ENCODE measurements around the gene ADISSP. TPM values are rescaled to one million over a fixed set of nuclear protein-coding genes. Genes with fewer than 3 reads are reported as not detected.

ADISSP gene
- total and polyA plus RNA-seq, 2 of the 13 experiments (the other 11 are each of a cell fraction or from before 2014, with no cell fraction given), result 38.3 to 90.6 TPM

GRCh38 chr20:3784216-3784853 lies 16.8 kb upstream of the ADISSP start (continued):
- no peak for TF ChIP-seq ZNF468 (CRISPR knock-in tag; IDR thresholded peaks at IDR 0.05)
- no peak for TF ChIP-seq SMC3 (IDR thresholded peaks at IDR 0.05; ENCODE audit: low read length)
- no peak for TF ChIP-seq HNRNPK (IDR thresholded peaks at IDR 0.05; ENCODE audit: low read depth, low read length, poor library complexity, severe bottlenecking)
- TF ChIP-seq CENPX (CRISPR knock-in tag; IDR thresholded peaks at IDR 0.05), result no peak
- no peak for TF ChIP-seq MZF1 (CRISPR knock-in tag; IDR thresholded peaks at IDR 0.05; ENCODE audit: borderline replicate concordance)
- TF ChIP-seq ZNF672 (CRISPR knock-in tag; IDR thresholded peaks at IDR 0.05), result no peak
- no peak for TF ChIP-seq ZNF790 (CRISPR knock-in tag; IDR thresholded peaks at IDR 0.05; ENCODE audit: borderline replicate concordance)
- TF ChIP-seq ZNF180 (CRISPR knock-in tag; IDR thresholded peaks at IDR 0.05; ENCODE audit: borderline replicate concordance, low read depth), result no peak
- TF ChIP-seq RNF2 (conservative IDR thresholded peaks at IDR 0.05; ENCODE audit: low read depth), result no peak
- peak; percentile 43; the same call in 1 of the 2 replicates for TF ChIP-seq RBFOX2 (IDR thresholded peaks at IDR 0.05; ENCODE audit: low read depth, low read length)
- 0 out of 2 replicates have a peak, but pooled peaks have one; percentile 49 for TF ChIP-seq SRY (CRISPR knock-in tag; IDR thresholded peaks at IDR 0.05)
- peak; percentile 2; the same call in 1 of the 2 replicates for TF ChIP-seq ZNF160 (CRISPR knock-in tag; IDR thresholded peaks at IDR 0.05)
- TF ChIP-seq TEAD2 (CRISPR knock-in tag; IDR thresholded peaks at IDR 0.05), result no peak
- TF ChIP-seq ZNF354B (CRISPR knock-in tag; IDR thresholded peaks at IDR 0.05), result no peak
- TF ChIP-seq HCFC1 (IDR thresholded peaks at IDR 0.05; ENCODE audit: low read depth, low read length), result no peak
- no peak for TF ChIP-seq CREBL2 (CRISPR knock-in tag; IDR thresholded peaks at IDR 0.05; ENCODE audit: borderline replicate concordance)
- no peak for TF ChIP-seq TCF12 (IDR thresholded peaks at IDR 0.05)
- no peak for TF ChIP-seq TCF12 (CRISPR knock-in tag; IDR thresholded peaks at IDR 0.05)
- TF ChIP-seq, protein P1, sequence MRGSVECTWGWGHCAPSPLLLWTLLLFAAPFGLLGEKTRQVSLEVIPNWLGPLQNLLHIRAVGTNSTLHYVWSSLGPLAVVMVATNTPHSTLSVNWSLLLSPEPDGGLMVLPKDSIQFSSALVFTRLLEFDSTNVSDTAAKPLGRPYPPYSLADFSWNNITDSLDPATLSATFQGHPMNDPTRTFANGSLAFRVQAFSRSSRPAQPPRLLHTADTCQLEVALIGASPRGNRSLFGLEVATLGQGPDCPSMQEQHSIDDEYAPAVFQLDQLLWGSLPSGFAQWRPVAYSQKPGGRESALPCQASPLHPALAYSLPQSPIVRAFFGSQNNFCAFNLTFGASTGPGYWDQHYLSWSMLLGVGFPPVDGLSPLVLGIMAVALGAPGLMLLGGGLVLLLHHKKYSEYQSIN (CRISPR knock-in tag; IDR thresholded peaks at IDR 0.05; ENCODE audit: borderline replicate concordance), result no peak
- no peak for TF ChIP-seq ZNF616 (CRISPR knock-in tag; IDR thresholded peaks at IDR 0.05; ENCODE audit: low read depth)
- no peak for TF ChIP-seq ZNF713 (CRISPR knock-in tag; IDR thresholded peaks at IDR 0.05)
- 0 out of 2 replicates have a peak, but pooled peaks have one; percentile 7 for TF ChIP-seq ZBTB7A (CRISPR knock-in tag; IDR thresholded peaks at IDR 0.05)
- no peak for TF ChIP-seq MTA3 (CRISPR knock-in tag; IDR thresholded peaks at IDR 0.05)
- 0 out of 2 replicates have a peak, but pooled peaks have one; percentile 66 for TF ChIP-seq ZC3H13 (CRISPR knock-in tag; IDR thresholded peaks at IDR 0.05)
- no peak for TF ChIP-seq PCBP1 (IDR thresholded peaks at IDR 0.05; ENCODE audit: borderline replicate concordance, low read depth, low read length)
- TF ChIP-seq AGO2 (optimal IDR thresholded peaks at IDR 0.05; ENCODE audit: low read depth, low read length), result peak; percentile 87
- no peak for TF ChIP-seq HMGXB4 (CRISPR knock-in tag; IDR thresholded peaks at IDR 0.05; ENCODE audit: borderline replicate concordance in 1 of 2, low read depth in 1 of 2)
- TF ChIP-seq TP53 (CRISPR knock-in tag; conservative IDR thresholded peaks at IDR 0.05), result no peak
- TF ChIP-seq ZNF224 (CRISPR knock-in tag; IDR thresholded peaks at IDR 0.05), result no peak
- no peak for TF ChIP-seq RFX5 (IDR thresholded peaks at IDR 0.05; ENCODE audit: low read depth, low read length)
- TF ChIP-seq SUZ12 (IDR thresholded peaks at IDR 0.05; ENCODE audit: low read depth, low read length), result no peak

Measured in HepG2 (cell line).